ENCODE data around the gene BLID. TPM values are rescaled to one million over a fixed set of nuclear protein-coding genes. Genes with fewer than 3 reads are reported as not detected.

The BLID gene
- total and polyA plus RNA-seq, 4 donors: 0.25 to 4.5 TPM; not detected in 2

DNA sequence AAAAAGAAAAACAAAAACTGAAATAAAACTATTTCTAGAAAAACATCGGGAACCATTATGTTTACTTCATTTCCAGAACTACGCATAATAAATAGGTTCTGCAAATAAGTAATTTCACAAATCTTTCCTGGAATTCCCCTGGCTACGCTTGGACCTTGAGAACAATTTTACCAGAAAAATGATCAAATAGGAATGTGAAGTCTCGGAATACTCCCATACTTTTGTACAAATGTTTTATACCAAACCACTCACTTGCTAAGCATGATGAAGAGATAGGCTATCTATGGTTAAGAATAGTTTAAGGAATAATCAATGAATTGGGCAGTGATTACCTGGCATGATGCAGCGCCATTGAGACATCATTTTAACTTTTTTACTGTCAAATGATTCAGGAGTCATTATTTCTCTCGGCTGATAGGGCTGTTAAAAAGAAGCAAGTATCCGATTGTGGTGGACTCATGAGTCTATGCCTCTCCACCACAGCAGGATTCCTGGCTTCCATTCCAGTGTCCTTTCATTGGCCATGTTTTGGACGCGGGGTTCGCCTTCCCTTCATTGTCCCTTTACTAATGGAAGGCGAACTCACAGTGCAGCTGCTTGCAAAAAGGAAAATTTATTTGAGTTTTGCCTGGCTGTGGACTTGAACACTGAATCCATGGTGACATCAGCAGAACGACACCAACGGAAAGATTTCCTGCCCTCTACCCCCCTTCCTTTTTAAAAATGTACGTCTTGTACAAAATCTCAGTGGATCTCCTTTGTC is 39.9 kb upstream of the BLID start:
- no peaks in the 10 kb centered on the region for H3K36me3 ChIP-seq (ENCODE audit: control insufficient read depth in 4 of 4, insufficient read depth in 4 of 4, low read length in 4 of 4)
- no peak overlapping the region for H3K27ac ChIP-seq (ENCODE audit: low read depth in 1 of 2, low read length in 1 of 2)
- ATAC-seq (ENCODE audit: insufficient read depth, low FRiP score) (no peak), DNase-seq (no peak)
- 88 to 92% methylated on average over 14 of the region's 14 CpGs for WGBS, 2 donors
- peaks cover 0 to 61% (median 6%) of the 10 kb centered on the region in 5 donors for H3K4me1 ChIP-seq (ENCODE audit: control insufficient read depth in 5 of 5, insufficient read depth in 5 of 5, low read length in 5 of 5)
- no peak overlapping the region for H3K4me3 ChIP-seq
- no peaks in the 10 kb centered on the region for H3K27me3 ChIP-seq (ENCODE audit: control insufficient read depth in 3 of 3, insufficient read depth in 3 of 3, low read length in 2 of 3)
- H3K9me3 ChIP-seq (ENCODE audit: control insufficient read depth in 4 of 4, insufficient read depth in 3 of 4, low read length in 3 of 4): peaks cover 0 to 1% (median 0%) of the 10 kb centered on the region in 4 donors
- H3K9ac ChIP-seq (ENCODE audit: insufficient read depth in 1 of 2, low read length in 2 of 2): no peak overlapping the region
- TF ChIP-seq, protein P1, sequence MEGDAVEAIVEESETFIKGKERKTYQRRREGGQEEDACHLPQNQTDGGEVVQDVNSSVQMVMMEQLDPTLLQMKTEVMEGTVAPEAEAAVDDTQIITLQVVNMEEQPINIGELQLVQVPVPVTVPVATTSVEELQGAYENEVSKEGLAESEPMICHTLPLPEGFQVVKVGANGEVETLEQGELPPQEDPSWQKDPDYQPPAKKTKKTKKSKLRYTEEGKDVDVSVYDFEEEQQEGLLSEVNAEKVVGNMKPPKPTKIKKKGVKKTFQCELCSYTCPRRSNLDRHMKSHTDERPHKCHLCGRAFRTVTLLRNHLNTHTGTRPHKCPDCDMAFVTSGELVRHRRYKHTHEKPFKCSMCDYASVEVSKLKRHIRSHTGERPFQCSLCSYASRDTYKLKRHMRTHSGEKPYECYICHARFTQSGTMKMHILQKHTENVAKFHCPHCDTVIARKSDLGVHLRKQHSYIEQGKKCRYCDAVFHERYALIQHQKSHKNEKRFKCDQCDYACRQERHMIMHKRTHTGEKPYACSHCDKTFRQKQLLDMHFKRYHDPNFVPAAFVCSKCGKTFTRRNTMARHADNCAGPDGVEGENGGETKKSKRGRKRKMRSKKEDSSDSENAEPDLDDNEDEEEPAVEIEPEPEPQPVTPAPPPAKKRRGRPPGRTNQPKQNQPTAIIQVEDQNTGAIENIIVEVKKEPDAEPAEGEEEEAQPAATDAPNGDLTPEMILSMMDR (IDR thresholded peaks at IDR 0.05; ENCODE audit: control extremely low read depth, extremely low read depth): no peak

DNA sequence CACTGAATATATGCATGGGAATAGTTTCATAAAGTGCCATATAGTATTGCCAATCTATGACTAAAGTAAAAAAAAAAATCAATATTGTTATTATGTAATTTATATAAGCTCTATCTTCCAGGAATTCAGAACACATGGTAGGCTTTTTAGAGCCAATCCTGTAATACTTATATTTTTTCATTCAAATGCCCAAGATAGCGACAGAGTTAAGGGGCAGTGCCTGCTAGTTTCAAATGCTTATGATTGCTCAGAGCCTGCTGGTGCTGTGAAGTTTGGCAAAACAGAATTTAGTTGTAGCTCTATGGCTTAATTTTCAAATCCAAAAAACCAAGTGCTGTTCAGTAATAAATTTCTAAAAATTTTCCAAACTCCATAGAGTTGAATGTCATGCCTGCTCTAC is 39.0 kb upstream of the BLID start:
- no peak for ATAC-seq (ENCODE audit: insufficient read depth, low FRiP score)
- TF ChIP-seq, protein P1 (IDR thresholded peaks at IDR 0.05; ENCODE audit: control extremely low read depth, extremely low read depth): no peak
- no peak overlapping the region for H3K27ac ChIP-seq (ENCODE audit: low read depth in 1 of 2, low read length in 1 of 2)
- no peak overlapping the region for H3K9ac ChIP-seq (ENCODE audit: insufficient read depth in 1 of 2, low read length in 2 of 2)
- H3K36me3 ChIP-seq (ENCODE audit: control insufficient read depth in 4 of 4, insufficient read depth in 4 of 4, low read length in 4 of 4): no peaks in the 10 kb centered on the region
- H3K27me3 ChIP-seq (ENCODE audit: control insufficient read depth in 3 of 3, insufficient read depth in 3 of 3, low read length in 2 of 3): no peaks in the 10 kb centered on the region
- H3K9me3 ChIP-seq (ENCODE audit: control insufficient read depth in 4 of 4, insufficient read depth in 3 of 4, low read length in 3 of 4): no peaks in the 10 kb centered on the region
- no peak overlapping the region for H3K4me3 ChIP-seq
- WGBS, 2 donors: 93 to 97% methylated on average over 1 of the region's 1 CpG
- DNase-seq: no peak
- H3K4me1 ChIP-seq (ENCODE audit: control insufficient read depth in 5 of 5, insufficient read depth in 5 of 5, low read length in 5 of 5): peaks cover 0 to 63% (median 0%) of the 10 kb centered on the region in 5 donors

DNA sequence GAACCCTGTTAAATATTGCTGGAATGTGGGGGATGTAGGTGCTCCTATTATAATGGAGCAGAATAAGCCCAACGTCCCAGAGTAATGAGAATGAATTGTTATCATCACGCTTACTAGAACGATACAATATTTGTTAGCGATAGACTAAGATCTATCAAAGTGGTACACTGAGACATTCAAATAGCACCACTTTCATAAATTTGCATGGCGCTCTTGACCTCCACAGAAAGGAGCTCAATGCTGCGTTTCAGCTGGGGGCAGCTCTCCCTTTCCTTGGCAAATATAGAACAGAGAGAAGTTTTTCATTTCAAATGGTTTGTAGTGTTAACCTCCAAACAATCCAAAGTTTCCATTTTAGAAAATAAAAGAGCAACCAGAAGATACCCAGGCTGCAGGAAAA is 38.2 kb upstream of the BLID start:
- TF ChIP-seq, protein P1 (IDR thresholded peaks at IDR 0.05; ENCODE audit: control extremely low read depth, extremely low read depth): no peak
- Histone ChIP-seq H3K4me3 (no peak overlapping the region), H3K27ac (ENCODE audit: low read depth in 1 of 2, low read length in 1 of 2) (no peak overlapping the region), H3K9me3 (ENCODE audit: control insufficient read depth in 4 of 4, insufficient read depth in 3 of 4, low read length in 3 of 4) (no peaks in the 10 kb centered on the region), H3K27me3 (ENCODE audit: control insufficient read depth in 3 of 3, insufficient read depth in 3 of 3, low read length in 2 of 3) (no peaks in the 10 kb centered on the region), H3K9ac (ENCODE audit: insufficient read depth in 1 of 2, low read length in 2 of 2) (no peak overlapping the region), H3K36me3 (ENCODE audit: control insufficient read depth in 4 of 4, insufficient read depth in 4 of 4, low read length in 4 of 4) (no peaks in the 10 kb centered on the region), H3K4me1 (ENCODE audit: control insufficient read depth in 5 of 5, insufficient read depth in 5 of 5, low read length in 5 of 5) (peaks cover 0 to 63% (median 0%) of the 10 kb centered on the region in 5 donors)
- WGBS, 2 donors: 86 to 87% methylated on average over 6 of the region's 6 CpGs
- no peak for ATAC-seq (ENCODE audit: insufficient read depth, low FRiP score)
- no peak for DNase-seq
